Suprapubic skin (tissue), 4 donors: ENCODE data around the gene PGM1.

ENCODE experiments used
- CTCF ChIP-seq, 2 donors: fragments of 200-600 bp in 1 of 2; fragments of 450-650 bp in 1 of 2; sonication (generic) in 1 of 2; IDR thresholded peaks; one replicate each; pipeline ENCODE4 v1.5.1; 2016 to 2019; ENCODE audit warnings: antibody characterized with exemption in 2 of 2, mild to moderate bottlenecking in 1 of 2, moderate library complexity in 1 of 2
- EP300 ChIP-seq: sonication (generic); formaldehyde crosslinking; IDR thresholded peaks from one replicate; pipeline ENCODE4 v1.6.1; 2017; ENCODE audit warnings: antibody characterized with exemption
- POLR2A ChIP-seq, 2 donors: fragments of 450-650 bp; IDR thresholded peaks; one replicate each; pipeline ENCODE4 v1.6.1; 2017; ENCODE audit warnings: antibody characterized with exemption in 2 of 2, mild to moderate bottlenecking in 2 of 2, moderate library complexity in 2 of 2
- POLR2AphosphoS5 ChIP-seq, 3 donors: sonication (generic); formaldehyde crosslinking; IDR thresholded peaks; one replicate each; pipeline ENCODE4 v1.6.1; 2017; ENCODE audit warnings: antibody characterized with exemption in 3 of 3

- TF ChIP-seq CTCF (IDR thresholded peaks at IDR 0.05): no peak
- TF ChIP-seq POLR2AphosphoS5 (IDR thresholded peaks at IDR 0.05): no peak
- no peak for TF ChIP-seq POLR2A (IDR thresholded peaks at IDR 0.05)
- TF ChIP-seq EP300: no peak
Measured at GRCh38 chr1:63677497-63677896, 84.3 kb downstream of the PGM1 start.
